GM08714 (cell line): ENCODE measurements around the gene PFDN2.
"Not testable (repeated sequence)": the region's sequence is repeated elsewhere in the genome, so short reads cannot be mapped to it uniquely, and the experiment has no call there.

ENCODE experiments used
- H3K4me3 ChIP-seq: fragments of 200-500 bp; sonication (Bioruptor generic); 2 replicates; pipeline ENCODE4 v1.5.1; 2014; ENCODE audit warnings: mild to moderate bottlenecking, low read length, inconsistent platforms
- ZNF274 ChIP-seq: IDR thresholded peaks from 2 replicates; pipeline ENCODE4 v1.6.1; 2012; ENCODE audit warnings: mild to moderate bottlenecking, low read depth, low read length

The PFDN2 gene

DNA sequence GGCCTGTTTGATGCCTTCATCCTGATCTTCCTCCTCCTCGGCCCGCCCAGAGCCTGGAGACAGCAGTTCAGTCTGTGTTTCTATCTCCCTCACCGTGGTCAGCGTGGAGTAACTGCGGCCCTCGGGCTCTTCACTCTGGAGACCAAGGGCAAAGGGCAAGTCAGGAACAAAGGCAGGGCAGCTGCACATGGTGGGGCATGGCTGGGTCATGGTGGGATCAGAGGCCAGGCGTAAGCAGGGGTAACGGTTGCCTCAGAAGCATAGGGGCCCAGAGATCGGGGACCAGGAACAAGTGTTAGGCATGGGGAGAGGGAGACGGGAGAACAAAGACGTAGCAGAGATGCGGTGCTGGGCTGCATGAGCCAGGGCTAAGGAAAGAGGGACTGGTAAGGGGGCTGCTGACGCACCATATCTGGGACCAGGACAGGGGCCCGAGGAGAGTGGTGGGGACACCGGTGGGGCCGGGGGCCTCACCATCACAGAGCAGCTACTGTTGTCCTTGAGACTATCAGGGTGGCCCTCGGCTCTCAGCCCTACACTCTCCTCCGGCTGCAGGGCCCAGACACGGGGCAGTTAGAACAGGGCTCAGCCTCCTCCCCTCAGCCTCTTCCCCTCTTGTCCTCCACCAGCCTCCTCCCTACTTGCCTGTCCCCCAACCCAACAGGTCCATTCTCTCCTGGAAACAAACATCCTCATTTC is 44.9 kb downstream of the PFDN2 start:
- no peak for TF ChIP-seq ZNF274
- no peak overlapping the region for H3K4me3 ChIP-seq

DNA sequence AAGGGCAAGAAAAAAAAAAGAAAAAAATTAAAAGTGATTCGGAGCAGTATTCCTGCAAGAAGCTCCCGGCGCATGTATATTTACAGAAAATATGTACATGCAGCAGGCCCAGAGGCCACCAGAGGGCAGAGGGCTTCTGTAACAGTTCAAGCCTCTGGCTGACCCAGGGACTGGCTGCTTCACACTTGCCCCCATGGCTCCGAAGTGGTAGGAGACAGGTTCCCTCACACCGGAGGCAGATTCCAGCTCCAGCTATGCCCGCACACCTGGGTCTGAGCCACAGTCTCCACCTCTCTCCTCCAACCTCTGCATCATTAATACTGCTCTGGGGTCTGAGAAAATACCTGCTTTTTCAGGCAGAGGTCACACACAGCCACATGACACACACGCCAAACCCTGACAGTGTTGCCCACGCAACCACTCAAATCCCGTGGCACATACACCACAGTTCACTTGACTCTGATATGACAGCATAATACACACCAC is 45.9 kb downstream of the PFDN2 start:
- H3K4me3 ChIP-seq, result no peak overlapping the region
- TF ChIP-seq ZNF274, result no peak

DNA sequence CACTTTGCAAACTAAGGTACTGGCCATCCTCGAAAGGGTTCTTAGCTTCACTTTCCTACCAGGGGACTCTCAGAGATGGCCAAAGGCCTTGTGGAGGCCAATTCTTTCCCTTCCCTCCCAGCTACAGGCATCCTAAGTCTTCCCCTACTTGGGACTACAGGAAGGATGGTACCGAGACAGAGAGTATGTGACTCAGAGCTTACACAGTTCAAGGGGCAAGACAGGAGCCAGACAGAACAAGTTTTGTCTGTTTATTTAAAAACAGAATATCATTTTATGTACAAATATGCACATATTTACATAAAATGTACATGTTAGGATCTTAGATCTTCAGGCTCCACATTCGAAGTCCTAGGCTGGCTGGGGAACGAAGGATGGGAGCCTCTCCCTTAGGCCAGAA is 47.1 kb downstream of the PFDN2 start:
- no peak for TF ChIP-seq ZNF274
- H3K4me3 ChIP-seq, result no peak overlapping the region

DNA sequence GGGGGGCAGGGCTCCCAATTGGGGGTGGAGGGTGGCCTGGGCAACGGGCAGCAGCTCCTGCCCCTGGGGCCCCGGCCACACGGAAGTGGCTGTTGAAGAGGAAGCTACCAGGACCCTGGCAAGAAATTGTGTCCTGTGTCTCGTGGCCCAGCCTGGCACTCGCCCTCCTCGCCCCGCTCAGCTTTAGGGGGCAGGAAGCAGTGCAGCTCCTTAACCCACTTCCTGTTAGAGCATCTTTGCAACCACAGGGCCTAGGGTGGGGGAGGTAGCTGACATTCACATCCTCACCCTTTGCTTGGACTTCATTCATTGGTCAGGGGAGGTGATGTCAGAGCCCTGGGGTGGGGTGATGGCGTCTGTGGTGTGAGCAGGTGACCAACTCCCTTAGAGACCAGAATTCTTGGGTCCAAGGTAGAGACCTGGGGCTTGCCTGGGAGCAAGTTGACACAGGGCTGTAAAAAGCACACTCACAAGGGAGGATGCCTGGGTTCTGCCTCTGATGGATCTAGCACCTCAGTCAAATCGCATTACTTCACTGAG is 48.0 kb downstream of the PFDN2 start, which contains the start of gene ARHGAP30:
Gene ARHGAP30, minus strand, starts transcription at position 161 of the 540 bp plus-strand sequence. CDS start 267 bp downstream, outside the sequence.
- peak within 1 kb of the TSS; percentile 73 for H3K4me3 ChIP-seq
- TF ChIP-seq ZNF274, result no peak

DNA sequence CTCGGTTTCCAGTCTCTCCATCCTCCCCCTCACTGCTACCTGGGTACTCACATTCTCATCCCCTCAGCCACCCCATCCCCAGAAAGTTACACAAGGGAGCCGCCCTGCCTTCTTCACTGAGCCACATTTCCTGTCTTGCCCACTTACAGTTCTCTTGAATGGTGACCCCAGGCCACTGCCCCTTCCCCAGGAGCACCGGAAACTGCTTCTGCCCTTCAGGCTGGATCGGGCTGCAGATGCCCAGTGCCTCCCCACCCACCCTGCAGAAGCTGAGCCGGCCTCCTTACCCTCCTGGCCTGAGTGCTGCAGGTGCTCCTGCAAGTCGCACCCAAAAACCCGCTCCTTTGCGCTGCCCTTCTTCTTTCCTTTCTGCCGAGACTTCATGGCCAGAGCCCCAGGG is 48.6 kb downstream of the PFDN2 start:
- no peak for TF ChIP-seq ZNF274
- H3K4me3 ChIP-seq, result peak overlapping the region; percentile 73

DNA sequence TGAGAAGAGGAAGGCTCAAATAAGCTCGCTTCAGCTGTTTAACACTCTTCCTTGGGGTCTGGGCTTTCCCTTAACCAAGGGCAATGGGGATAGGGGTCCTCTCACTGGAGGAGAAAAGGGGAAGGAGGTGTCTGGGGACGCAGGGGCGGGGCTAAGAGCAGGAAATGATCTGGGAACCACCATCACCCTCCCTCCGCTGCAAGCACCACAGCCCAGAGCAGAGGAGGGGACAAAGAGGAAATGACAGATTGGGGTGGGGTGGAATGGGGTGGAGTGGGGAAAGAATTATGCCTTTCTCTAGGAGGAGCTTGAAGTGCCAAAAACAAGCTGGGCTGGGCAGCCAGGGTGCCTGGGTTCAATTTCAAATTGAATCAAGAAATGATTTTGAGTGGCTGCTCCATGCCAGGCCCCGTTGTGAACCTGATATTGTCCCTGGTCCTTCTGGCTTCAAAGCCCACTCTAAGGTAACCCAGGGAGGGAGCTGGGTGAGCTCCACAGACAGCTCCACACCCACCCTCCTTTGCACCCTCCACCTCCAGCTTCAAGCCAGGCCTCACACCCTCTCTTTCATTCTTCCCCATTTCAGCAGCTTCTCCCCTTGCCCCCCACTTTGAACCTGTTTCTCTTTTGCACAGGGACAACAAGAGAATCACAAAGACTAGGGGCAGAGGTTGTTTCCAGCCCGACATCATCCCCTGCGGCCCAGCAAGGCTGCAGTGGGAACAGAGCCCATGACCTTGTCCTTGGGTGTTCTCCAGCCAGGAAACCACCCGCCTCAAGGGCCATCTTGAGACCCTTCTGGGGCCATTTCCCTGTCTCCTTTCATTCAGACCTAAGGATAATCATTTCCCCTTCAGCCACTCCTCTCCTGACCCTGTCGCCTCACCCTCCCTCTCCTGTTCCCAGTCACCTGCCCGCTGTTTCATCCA is 49.3 kb downstream of the PFDN2 start:
- no peak for TF ChIP-seq ZNF274
- H3K4me3 ChIP-seq, result peak overlapping the region; percentile 73

DNA sequence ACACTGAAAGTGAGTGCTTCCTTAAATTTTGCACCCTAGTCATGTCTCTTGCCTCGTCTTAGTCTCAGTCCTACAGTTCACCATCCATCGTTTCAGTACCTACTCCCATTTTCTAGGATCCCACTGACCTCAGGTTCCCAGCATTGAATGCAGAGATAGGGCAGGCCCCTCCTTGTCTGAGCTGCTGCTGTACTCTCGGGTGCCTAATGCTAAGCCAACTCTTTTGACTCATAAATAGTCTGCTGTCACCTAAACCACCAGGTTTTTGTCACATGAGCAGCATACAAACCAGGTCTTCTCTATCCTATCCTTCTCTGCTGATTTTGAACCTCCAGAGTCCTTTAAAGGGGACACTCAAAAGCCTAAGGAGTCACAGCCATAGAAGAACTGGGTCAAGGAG is 51.1 kb downstream of the PFDN2 start:
- no peak overlapping the region; the same call in 1 of the 2 replicates for H3K4me3 ChIP-seq
- no peak for TF ChIP-seq ZNF274

DNA sequence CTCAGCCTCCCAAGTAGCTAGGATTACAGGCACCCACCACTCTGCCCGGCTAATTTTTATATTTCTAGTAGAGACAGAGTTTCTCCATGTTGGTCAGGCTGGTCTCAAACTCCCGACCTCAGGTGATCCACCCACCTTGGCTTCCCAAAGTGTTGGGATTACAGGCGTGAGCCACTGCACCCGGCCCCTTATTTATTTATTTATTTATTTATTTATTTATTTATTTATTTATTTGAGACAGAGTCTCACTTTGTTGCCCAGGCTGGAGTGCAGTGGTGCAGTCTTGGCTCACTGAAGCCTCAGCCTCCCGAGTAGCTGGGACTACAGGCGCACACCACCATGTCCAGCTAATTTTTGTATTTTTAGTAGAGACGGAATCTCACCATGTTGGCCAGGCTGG is 52.2 kb downstream of the PFDN2 start:
- not testable (repeated sequence) for H3K4me3 ChIP-seq

DNA sequence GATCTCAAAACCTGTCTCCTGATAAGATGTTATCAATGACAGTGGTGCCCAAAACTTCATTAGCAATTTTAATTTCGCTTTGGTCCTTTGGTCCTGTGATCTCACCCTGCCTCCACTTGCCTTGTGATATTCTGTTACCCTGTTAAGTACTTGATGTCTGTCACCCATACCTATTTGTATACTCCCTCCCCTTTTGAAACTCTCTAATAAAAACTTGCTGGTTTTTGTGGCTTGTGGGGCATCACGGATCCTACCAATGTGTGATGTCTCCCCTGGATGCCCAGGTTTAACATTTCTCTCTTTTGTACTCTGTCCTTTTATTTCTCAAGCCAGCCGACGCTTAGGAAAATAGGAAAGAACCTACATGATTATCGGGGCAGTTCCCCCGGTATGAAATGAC is 53.9 kb downstream of the PFDN2 start:
- not testable (repeated sequence) for H3K4me3 ChIP-seq

DNA sequence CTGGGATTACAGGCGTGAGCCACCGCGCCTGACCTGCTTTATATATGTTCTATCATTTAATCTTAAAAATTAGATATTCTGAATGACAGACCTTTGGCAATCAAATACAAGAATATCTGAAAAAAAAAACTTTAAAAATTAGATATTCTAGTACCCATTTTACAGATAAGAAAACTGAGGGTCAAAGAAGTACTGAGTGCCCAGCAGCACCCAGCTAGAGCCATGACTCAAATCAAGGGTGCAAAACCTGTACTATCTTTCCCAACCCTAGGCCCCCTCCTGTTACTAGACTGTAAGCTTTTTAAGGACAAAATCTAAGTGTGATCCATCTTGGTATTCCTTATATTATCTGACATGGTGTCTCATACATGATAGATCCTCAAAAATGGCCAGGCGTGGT is 56.4 kb downstream of the PFDN2 start:
- TF ChIP-seq ZNF274, result no peak

DNA sequence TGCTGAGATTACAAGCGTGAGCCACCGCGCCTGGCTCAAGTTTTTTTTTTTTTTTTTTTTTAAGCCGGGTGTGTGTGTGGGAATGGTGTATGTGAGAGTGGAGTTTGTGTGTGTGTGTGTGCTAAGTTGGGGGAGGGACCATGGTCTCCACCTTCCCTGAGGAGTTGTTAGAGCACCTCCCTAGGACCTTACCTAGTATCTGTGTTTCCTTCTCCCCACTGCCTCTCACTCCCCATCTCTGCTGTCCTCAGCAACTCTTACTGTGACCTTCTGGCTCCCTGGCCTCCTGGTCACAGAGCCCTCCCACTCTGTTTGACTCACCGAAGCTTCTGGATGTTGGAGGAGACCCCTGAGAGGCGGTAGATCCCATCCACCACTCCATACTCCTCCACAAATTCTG is 58.5 kb downstream of the PFDN2 start:
- no peak for TF ChIP-seq ZNF274
- no peak overlapping the region for H3K4me3 ChIP-seq

More for the DNA sequence above, 56.4 kb downstream of the PFDN2 start:
- H3K4me3 ChIP-seq, result no peak overlapping the region

DNA sequence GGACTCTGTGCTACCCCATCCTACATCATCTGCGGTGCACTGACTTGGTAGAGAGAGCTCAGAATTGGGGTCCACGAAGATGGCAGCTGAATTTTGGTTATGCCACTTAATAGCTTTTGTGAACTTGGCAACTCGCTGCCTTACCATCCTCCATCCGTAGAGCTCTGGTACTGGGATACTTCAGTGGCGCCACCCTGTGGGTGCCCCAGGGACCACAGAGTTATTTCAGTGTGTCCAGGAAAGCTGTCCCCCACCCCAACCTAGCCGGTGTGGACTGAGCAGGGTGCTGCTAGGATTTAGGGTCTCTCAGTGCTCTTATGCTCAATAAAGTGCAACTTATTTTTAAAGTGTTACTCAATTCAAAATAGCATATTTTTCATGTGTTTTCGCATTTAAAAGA is 63.0 kb downstream of the PFDN2 start:
- H3K4me3 ChIP-seq, result no peak overlapping the region
- no peak for TF ChIP-seq ZNF274

DNA sequence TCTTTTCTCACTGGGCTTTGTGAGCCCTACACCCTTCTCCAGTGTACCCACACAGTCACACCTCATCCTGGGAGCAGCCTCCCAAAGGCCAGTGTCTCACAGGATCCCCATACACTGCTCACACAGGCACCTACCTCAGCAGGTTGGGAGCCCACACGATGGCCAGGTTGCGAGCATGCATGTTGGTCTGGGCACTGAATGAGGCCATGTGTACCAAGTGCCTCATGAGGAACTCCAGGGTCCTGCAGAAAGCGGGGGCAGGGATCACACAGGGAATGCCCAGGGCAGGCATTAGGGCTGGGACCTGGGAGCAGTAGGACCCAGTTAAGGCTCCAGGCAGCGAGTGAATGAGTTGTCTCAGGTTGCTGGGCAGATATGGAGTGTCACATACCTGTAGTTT is 63.6 kb downstream of the PFDN2 start:
- no peak for TF ChIP-seq ZNF274

DNA sequence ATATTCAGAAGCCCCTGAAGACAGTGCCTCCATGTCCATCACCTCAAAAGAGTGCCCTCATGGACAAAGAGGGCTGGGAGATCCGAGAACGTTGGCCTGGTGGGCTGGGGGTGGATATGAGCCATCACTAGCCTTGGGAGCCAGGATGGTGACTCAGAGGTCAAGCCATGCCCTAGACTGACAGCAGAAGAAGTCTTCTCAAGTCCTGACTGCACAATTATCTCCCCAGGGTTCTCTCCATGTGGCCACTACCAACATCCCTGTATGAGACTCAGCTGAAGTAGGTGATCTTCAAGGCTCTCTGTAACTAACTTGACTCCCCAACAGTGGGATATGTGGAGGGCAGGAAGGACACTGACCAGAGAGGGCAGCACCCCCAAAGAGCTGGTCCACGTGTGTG is 64.9 kb downstream of the PFDN2 start:
- no peak for TF ChIP-seq ZNF274
- H3K4me3 ChIP-seq, result no peak overlapping the region

More for the DNA sequence above, 63.6 kb downstream of the PFDN2 start:
- H3K4me3 ChIP-seq, result no peak overlapping the region

DNA sequence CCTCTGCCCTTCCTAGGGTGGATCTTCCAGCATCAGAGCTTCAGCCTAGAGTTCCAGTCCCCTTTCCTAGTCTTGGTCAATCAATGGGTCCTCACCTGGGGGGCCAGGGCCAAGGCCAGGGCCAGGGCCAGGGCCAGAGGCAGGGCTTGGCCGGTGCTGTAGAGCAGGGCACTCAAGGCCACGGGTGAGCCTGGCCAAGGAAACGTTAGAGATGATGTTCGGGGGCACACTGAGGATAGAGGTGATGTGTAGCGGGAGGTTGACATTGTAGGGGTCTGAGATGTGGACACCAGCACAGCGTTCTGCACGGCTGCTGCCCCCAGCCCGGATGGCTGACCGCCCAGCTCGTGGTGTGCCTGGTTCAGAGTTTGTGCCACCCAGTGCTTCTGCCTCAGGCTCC is 66.6 kb downstream of the PFDN2 start:
- no peak overlapping the region for H3K4me3 ChIP-seq
- TF ChIP-seq ZNF274, result no peak
